GM19455 (cell line): Measurements from ENCODE around the gene UNC79.

Experiments
- ATAC-seq: cut with Tn5 transposase; IDR thresholded peaks from one replicate; pipeline ENCODE4 v1.9.1; 2021; ENCODE audit not compliant: unreplicated experiment

UNC79 gene

GRCh38 chr14:93723001-93723400, 292.3 kb downstream of the UNC79 start:
- ATAC-seq: no peak

GRCh38 chr14:93725002-93725582, 294.4 kb downstream of the UNC79 start:
- ATAC-seq: no peak

- no peak for ATAC-seq
Observed at GRCh38 chr14:93725993-93726392, 295.3 kb downstream of the UNC79 start.

GRCh38 chr14:93727039-93727740, 296.5 kb downstream of the UNC79 start:
- no peak for ATAC-seq

- no peak for ATAC-seq
Observed at GRCh38 chr14:93727917-93728650, 297.3 kb downstream of the UNC79 start.

DNA sequence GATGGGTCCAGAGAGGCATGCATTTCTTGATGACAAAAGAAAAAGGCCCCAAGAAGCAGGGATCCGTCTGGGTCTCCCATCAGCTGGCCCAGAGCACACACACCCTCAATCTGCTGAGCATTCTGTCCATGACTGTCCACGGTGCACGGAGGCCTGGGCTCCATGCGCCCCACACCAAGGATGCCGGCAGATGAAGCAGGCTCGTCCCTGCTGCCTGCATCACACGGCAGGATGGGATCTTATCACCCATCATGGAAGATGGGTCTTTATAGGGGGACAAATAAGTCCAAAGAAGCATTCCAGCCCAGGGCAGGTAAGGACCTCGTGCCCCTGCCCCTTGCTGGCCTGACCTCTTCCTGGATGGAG, 297.9 kb downstream of the UNC79 start:
- ATAC-seq: no peak

- ATAC-seq: no peak
Observed at GRCh38 chr14:93729993-93730392, 299.3 kb downstream of the UNC79 start.

- ATAC-seq: no peak
Observed at GRCh38 chr14:93731753-93732152, 301.0 kb downstream of the UNC79 start.

DNA sequence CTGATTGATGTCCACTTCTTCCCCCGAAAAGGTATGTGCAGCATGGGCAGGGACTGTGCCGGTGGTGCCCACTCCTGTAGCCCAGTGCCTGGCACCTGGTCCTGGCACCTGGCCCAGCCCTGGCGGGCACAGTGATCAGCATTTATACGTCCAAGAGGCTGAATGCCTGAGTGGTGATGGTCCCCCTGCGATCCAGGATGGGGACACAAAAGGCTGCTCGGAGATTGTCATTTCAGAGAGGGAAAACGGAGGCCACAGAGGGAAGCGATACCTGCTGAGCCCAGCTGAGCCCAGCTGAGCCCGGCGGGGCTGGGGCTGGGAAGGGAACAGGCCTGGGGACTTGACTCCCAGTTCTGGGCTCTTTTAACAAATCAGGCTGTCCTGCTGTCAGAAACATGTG, 301.8 kb downstream of the UNC79 start:
- ATAC-seq: no peak

DNA sequence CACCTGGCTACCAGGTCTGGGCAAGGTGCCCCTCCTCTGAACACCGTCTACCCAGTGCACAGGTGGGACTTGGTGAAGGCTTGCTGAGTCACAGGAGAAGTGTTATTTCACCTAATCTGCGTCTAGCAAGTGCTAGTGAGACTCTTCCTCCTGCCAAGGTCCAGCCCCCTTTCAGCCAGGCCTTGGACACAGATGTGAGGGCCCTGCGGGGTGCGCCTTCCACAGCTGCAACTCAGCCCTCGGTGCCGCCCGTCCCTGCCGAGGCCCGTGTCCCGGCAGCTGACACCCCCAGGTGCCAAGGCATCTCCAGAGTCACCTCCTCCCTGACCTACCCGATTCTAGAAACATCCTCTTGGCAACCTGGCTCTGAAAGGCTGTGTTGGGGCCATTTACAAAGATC, 302.5 kb downstream of the UNC79 start:
- no peak for ATAC-seq

GRCh38 chr14:93733631-93734030, 302.9 kb downstream of the UNC79 start:
- ATAC-seq: no peak

DNA sequence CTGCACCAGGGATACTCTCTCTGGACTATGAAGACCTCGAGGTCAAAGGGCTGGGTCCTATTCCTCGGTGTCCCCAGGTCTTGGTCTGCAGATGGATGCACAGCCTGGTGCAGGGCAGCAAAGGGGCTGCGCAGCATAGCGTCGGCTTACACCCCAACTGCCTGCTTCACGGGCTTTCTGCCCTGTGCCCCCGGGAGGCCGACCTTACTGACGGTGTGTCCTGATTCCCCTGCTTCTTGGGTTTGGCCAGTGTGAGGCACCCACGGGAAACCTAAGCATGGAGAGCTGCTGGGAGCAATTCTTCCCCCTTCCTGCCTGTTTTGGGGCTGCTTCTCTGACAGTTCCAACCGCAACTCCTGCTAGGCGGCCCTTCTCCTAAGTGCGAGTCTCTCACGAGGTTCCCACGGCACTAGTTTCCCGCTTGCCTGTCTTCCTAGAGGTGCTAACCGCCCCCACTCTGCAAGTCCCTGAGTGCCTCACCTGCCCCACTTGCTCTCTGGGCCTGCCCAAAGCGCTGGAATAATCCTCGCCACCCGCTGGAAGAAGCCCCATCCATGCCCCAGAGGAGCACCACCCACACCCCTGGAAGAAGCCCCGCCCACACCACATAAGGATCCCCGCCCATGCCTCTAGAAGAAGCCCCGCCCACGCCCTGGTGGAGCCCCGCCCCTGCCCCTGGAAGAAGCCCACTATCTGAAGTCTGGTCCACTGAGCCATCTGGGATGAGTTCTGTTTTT, 303.5 kb downstream of the UNC79 start:
- no peak for ATAC-seq

GRCh38 chr14:93735206-93735605, 304.5 kb downstream of the UNC79 start:
- no peak for ATAC-seq

DNA sequence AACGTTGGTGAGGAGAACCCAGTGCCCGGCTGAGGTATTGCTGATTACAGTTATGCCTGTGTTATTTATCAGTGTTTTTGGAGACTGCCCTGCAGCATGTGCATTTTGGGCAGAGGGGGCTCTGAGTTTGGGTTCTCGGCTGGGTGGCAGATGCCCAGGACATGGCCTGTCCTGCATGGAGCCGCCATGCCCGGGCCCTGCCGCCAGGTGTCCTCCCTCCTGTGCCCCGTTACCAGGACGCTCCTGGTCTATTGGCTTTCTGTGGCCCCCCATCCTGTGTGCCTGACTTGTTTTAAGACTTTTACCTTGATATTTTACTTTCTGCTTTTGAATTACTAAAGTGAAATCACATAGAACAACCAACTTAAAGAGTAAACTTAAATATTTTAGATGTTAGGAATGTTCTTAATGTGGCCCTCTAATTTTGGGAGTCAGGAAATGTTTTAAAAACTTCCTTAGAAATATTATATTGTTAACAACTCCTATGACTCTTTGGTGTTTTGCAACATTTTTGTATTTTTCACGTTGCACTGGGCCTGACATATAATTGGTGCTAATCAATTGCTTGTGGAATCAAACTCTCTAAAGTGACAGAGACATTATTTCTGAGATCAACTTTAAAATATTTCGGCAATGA, 305.8 kb downstream of the UNC79 start:
- no peak for ATAC-seq

DNA sequence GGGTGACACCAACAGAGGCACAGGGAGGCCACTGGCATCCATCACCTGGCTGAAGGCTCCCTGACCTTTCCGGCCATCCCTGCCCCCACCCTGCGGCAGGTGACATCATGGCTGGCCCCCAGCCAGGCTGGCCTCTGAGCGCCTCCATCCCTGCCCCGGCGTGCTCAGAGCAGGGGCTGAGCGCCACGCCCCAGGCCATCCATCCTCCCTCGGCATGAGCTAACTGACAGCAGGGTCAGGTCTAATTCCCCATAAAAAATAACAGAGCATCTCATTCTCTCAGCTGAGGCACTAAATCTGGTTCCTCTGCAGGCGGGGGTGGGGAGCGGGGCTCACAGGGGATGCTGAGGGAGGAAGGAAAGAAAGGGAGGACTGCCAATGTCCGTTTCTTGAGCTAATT, 306.9 kb downstream of the UNC79 start:
- ATAC-seq: no peak

DNA sequence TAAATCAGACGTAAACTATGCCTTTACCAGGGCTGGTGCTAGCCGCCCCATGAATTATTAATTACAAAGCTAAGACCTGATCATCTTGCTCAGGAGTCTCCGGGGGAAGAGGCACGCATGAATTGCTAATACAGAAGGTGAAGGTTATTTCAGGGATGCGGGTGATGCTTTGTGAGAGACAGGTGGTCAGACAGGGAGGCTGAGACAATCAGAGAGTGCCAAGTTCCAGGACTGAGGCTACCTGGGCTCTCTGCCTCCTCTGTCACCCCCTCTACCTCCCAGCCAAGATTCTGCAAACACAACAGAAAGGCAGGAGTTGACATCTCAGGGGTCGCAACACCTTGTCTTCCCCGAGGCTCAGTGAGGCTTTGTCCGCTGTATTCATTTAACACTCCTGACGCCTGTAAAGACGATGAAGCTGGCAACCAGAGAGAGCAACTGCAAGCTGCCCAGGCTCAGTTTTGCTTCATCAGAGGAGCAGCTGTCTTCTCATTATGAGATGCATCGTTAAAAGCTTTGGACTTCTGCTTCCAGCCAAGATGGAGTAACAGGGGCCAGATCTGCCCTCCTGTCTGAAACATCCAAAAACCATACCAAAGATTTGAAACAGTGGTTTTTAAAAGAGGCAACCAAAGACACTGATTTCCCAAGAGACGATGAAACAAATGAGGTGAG, 311.0 kb downstream of the UNC79 start:
- ATAC-seq: no peak

DNA sequence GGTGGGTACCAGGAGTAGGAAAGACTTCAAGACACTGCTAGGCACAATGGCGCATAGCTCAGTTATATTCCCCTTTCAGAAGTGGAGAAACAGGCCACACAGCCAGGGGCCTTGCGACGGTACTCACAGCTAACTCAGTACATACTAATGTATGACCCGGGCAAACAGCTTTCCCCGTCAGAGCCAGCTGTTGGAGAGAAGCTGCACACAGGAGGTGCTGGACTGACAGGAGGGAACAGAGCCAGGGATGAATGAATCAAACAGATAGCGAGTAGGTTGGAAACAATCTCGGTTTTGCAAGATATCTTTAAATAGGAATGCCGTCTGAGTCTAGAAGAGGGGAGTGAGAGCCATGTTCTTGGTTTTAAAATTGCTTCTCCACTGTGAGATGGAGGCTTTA, 312.0 kb downstream of the UNC79 start:
- no peak for ATAC-seq

DNA sequence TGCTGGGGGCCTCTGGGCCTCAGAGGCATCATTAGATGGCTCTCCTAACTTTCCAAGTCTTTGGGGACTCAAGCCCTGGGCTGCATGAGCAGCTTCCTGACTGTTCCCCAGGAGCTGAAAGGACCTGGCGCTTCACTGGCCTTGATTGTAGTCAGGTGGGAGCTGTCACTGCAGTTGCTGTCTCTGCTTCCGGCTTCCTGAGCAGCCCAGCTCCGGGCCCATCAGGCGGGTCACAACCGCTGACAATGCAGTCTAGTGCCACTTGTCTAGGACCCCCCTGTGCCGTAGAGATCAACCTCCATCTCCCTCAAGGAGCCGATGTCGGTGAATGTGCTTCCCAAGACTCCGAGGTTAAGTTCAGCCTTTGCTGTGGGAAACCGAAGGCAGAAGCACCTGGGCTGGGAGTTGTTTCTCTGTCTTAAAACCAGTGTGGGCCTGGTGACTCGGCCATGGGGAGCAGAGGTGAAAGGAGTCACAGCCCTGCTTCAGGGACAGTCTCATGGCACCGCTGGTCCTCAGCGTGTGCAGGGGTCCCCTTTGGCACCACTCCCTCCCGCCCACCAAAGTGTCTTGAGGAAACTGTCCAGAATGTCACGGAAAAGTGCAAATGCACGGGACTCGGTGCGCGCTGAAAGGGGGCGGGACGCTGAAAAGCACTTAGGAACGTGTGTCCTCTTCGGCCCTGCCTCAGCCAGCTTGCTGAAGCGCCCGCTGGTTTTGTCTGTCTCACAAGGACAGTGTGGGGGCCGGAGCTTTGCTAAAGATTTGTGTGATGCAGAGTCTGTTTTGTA, 312.7 kb downstream of the UNC79 start:
- ATAC-seq: no peak

- no peak for ATAC-seq
Observed at GRCh38 chr14:93744176-93744575, 313.4 kb downstream of the UNC79 start.

DNA sequence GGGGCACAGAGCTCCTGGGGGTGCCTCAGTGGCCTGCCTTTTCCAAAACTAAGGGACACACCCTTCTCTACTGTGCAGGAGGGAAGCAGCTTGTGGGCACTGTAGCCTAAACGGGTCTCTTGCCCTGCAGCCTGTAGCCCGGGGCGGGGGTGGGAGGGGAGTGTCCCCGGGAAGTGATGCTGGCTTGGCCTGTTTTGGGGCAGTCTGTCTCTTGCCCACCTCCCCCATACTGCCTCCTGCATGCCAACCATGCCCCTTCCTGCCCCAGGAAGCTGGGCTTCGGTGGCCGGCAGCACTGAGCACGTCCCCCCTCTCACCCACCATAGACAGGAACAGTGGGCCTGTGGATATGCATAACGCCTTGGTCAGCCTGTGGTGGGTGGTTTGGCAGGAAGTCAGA, 314.1 kb downstream of the UNC79 start:
- no peak for ATAC-seq
